Neutrophil (primary cell): ENCODE measurements around the gene KRTAP20-1.

Experiments used
- H3K27ac ChIP-seq: fragments of 200-600 bp; sonication (generic); 2 replicates; pipeline ENCODE4 v1.5.1; 2016; ENCODE audit warnings: mild to moderate bottlenecking, moderate library complexity
- H3K27me3 ChIP-seq: fragments of 200-600 bp; sonication (generic); 2 replicates; pipeline ENCODE4 v1.6.0; 2016; ENCODE audit warnings: mild to moderate bottlenecking
- H3K36me3 ChIP-seq: fragments of 200-600 bp; sonication (generic); 2 replicates; pipeline ENCODE4 v1.5.1; 2017
- H3K4me1 ChIP-seq, 2 experiments: fragments of 200-600 bp in 1 of 2; sonication (generic) in 1 of 2; 1 replicate in 1 of 2; 2 replicates in 1 of 2; pipeline versions ENCODE4 v1.5.1 to v1.6.1; 2013 to 2016; ENCODE audit warnings: low read depth in 1 of 2, low read length in 1 of 2, mild to moderate bottlenecking in 1 of 2, moderate library complexity in 1 of 2; ENCODE audit not compliant: control insufficient read depth in 1 of 2, insufficient read depth in 1 of 2
- H3K4me3 ChIP-seq, 2 experiments: fragments of 200-600 bp in 1 of 2; sonication (generic) in 1 of 2; 1 replicate in 1 of 2; 2 replicates in 1 of 2; pipeline ENCODE4 v1.5.1; 2013 to 2016; ENCODE audit warnings: low read depth in 1 of 2, low read length in 1 of 2, mild to moderate bottlenecking in 1 of 2, moderate library complexity in 1 of 2
- H3K9me3 ChIP-seq: fragments of 200-600 bp; sonication (generic); 2 replicates; pipeline ENCODE4 v1.5.1; 2016
- CTCF ChIP-seq: fragments of 200-600 bp; sonication (generic); IDR thresholded peaks from 2 replicates; pipeline ENCODE4 v1.5.1; 2016; ENCODE audit warnings: antibody characterized with exemption

Gene KRTAP20-1

GRCh38 chr21:30616125-30616524, at the start of gene KRTAP20-1:
Gene KRTAP20-1 (plus strand): TSS chr21:30616425. CDS start chr21:30616455, 30 bp downstream.
- TF ChIP-seq CTCF = no peak
- no peaks in the 10 kb centered on the region for H3K27me3 ChIP-seq
- no peak within 1 kb of the TSS for H3K4me3 ChIP-seq
- H3K36me3 ChIP-seq = no peaks in the 10 kb centered on the region
- no peaks in the 10 kb centered on the region for H3K4me1 ChIP-seq
- H3K9me3 ChIP-seq = no peaks in the 10 kb centered on the region
- H3K27ac ChIP-seq = no peak within 1 kb of the TSS

GRCh38 chr21:30567617-30568016, 48.6 kb upstream of the KRTAP20-1 start:
- Histone ChIP-seq H3K4me3 (no peak overlapping the region), H3K9me3 (no peaks in the 10 kb centered on the region)
- no peak for TF ChIP-seq CTCF

GRCh38 chr21:30577766-30578165, 38.5 kb upstream of the KRTAP20-1 start:
- no peak for TF ChIP-seq CTCF
- Histone ChIP-seq H3K27ac (no peak overlapping the region), H3K27me3 (no peaks in the 10 kb centered on the region), H3K36me3 (no peaks in the 10 kb centered on the region), H3K4me1 (no peaks in the 10 kb centered on the region), H3K4me3 (no peak overlapping the region), H3K9me3 (no peaks in the 10 kb centered on the region)

More at GRCh38 chr21:30567617-30568016, 48.6 kb upstream of the KRTAP20-1 start:
- H3K4me1 ChIP-seq = no peaks in the 10 kb centered on the region
- no peak overlapping the region for H3K27ac ChIP-seq
- no peaks in the 10 kb centered on the region for H3K36me3 ChIP-seq
- H3K27me3 ChIP-seq = no peaks in the 10 kb centered on the region

GRCh38 chr21:30579346-30579745, 36.9 kb upstream of the KRTAP20-1 start:
- Histone ChIP-seq H3K27me3 (no peaks in the 10 kb centered on the region), H3K27ac (no peak overlapping the region), H3K4me3 (no peak overlapping the region), H3K4me1 (no peaks in the 10 kb centered on the region), H3K9me3 (no peaks in the 10 kb centered on the region), H3K36me3 (no peaks in the 10 kb centered on the region)
- no peak for TF ChIP-seq CTCF

GRCh38 chr21:30580132-30580531, 36.1 kb upstream of the KRTAP20-1 start:
- Histone ChIP-seq H3K27ac (no peak overlapping the region), H3K4me1 (no peaks in the 10 kb centered on the region), H3K27me3 (no peaks in the 10 kb centered on the region), H3K9me3 (no peaks in the 10 kb centered on the region), H3K4me3 (no peak overlapping the region), H3K36me3 (no peaks in the 10 kb centered on the region)
- no peak for TF ChIP-seq CTCF

- Histone ChIP-seq H3K9me3 (no peaks in the 10 kb centered on the region), H3K36me3 (no peaks in the 10 kb centered on the region), H3K4me1 (no peaks in the 10 kb centered on the region), H3K4me3 (no peak overlapping the region), H3K27me3 (no peaks in the 10 kb centered on the region), H3K27ac (no peak overlapping the region)
- no peak for TF ChIP-seq CTCF
Measured at GRCh38 chr21:30582870-30583269, 33.4 kb upstream of the KRTAP20-1 start.
